WTC11 (cell line): Measurements from ENCODE around the gene PIGR. TPM values are rescaled to one million over a fixed set of nuclear protein-coding genes. Genes with fewer than 3 reads are reported as not detected.

Experiments used
- ATAC-seq: fragments of 200-7000 bp; cut with Tn5 transposase; 2 replicates; pipeline ENCODE4 v1.10.0; 2021; ENCODE audit warnings: mild to moderate bottlenecking, moderate library complexity
- CTCF ChIA-PET: fragments of 300-600 bp; sonication (Branson Sonifier 250); formaldehyde crosslinking; loops from one replicate; lab custom pipeline; 2021; ENCODE audit warnings: antibody characterized with exemption; lab: Charles Lee
- POLR2A ChIA-PET: fragments of 350-600 bp; sonication (Branson Sonifier 250); formaldehyde crosslinking; loops from one replicate; lab custom pipeline; 2021; ENCODE audit warnings: antibody characterized with exemption; lab: Charles Lee
- DNase-seq: peaks from one replicate; pipeline ENCODE4 v3.0.0; 2021; ENCODE audit warnings: low spot score
- H3K27ac Mint-ChIP-seq: 2 replicates; pipeline ENCODE4 v1.8.0; 2021; ENCODE audit warnings: mixed read lengths
- H3K27me3 Mint-ChIP-seq: 2 replicates; pipeline ENCODE4 v1.8.0; 2021; ENCODE audit warnings: low read depth, mild to moderate bottlenecking, moderate library complexity, mixed read lengths
- H3K36me3 Mint-ChIP-seq: 2 replicates; pipeline ENCODE4 v1.8.0; 2021; ENCODE audit warnings: mixed read lengths
- H3K4me1 Mint-ChIP-seq: 2 replicates; pipeline ENCODE4 v1.8.0; 2022; ENCODE audit warnings: mixed read lengths
- H3K4me3 Mint-ChIP-seq: 2 replicates; pipeline ENCODE4 v1.8.0; 2021; ENCODE audit warnings: mild to moderate bottlenecking, moderate library complexity, mixed read lengths
- H3K9me3 Mint-ChIP-seq: 2 replicates; pipeline ENCODE4 v1.8.0; 2021; ENCODE audit warnings: mixed read lengths
- AFF4 ChIP-seq: sonication (generic); formaldehyde crosslinking; IDR thresholded peaks from 2 replicates; pipeline ENCODE4 v1.8.1; 2023; ENCODE audit warnings: mild to moderate bottlenecking, missing genetic modification reagents, borderline replicate concordance
- ATF1 ChIP-seq: sonication (generic); formaldehyde crosslinking; IDR thresholded peaks from 2 replicates; pipeline ENCODE4 v1.8.1; 2023; ENCODE audit warnings: mild to moderate bottlenecking, moderate library complexity, missing genetic modification reagents
- ATF6 ChIP-seq: sonication (generic); formaldehyde crosslinking; IDR thresholded peaks from 2 replicates; pipeline ENCODE4 v1.8.1; 2023; ENCODE audit warnings: mild to moderate bottlenecking, missing genetic modification reagents
- CDX4 ChIP-seq: fragments of 250-450 bp; sonication (Bioruptor Pico); IDR thresholded peaks from 2 replicates; pipeline ENCODE4 v1.9.0; 2021; ENCODE audit warnings: moderate library complexity, mild to moderate bottlenecking, inconsistent platforms, borderline replicate concordance
- E2F1 ChIP-seq: sonication (generic); formaldehyde crosslinking; IDR thresholded peaks from 2 replicates; pipeline ENCODE4 v1.8.0; 2022; ENCODE audit warnings: mild to moderate bottlenecking, missing genetic modification reagents
- E2F4 ChIP-seq: sonication (generic); formaldehyde crosslinking; IDR thresholded peaks from 2 replicates; pipeline ENCODE4 v1.8.1; 2022; ENCODE audit warnings: low read depth, mild to moderate bottlenecking, moderate library complexity, missing genetic modification reagents, borderline replicate concordance
- ESRRA ChIP-seq: sonication (generic); formaldehyde crosslinking; IDR thresholded peaks from 2 replicates; pipeline ENCODE4 v1.8.1; 2022; ENCODE audit warnings: mild to moderate bottlenecking, missing genetic modification reagents, borderline replicate concordance
- FOXJ3 ChIP-seq: sonication (generic); formaldehyde crosslinking; IDR thresholded peaks from 2 replicates; pipeline ENCODE4 v1.9.0; 2021; ENCODE audit warnings: missing genetic modification reagents, mild to moderate bottlenecking, borderline replicate concordance
- HMGA2 ChIP-seq: fragments of 250-450 bp; sonication (Bioruptor Pico); IDR thresholded peaks from 2 replicates; pipeline ENCODE4 v1.4.0; 2021; ENCODE audit warnings: mild to moderate bottlenecking, moderate library complexity
- HMGXB4 ChIP-seq: sonication (generic); formaldehyde crosslinking; IDR thresholded peaks from 2 replicates; pipeline ENCODE4 v1.8.1; 2023; ENCODE audit warnings: mild to moderate bottlenecking, moderate library complexity, missing genetic modification reagents
- JUN ChIP-seq: sonication (generic); formaldehyde crosslinking; IDR thresholded peaks from 2 replicates; pipeline ENCODE4 v1.8.0; 2023; ENCODE audit warnings: mild to moderate bottlenecking, missing genetic modification reagents
- NFATC4 ChIP-seq: fragments of 250-450 bp; sonication (Bioruptor Pico); IDR thresholded peaks from 2 replicates; pipeline ENCODE4 v1.9.0; 2021; ENCODE audit warnings: mild to moderate bottlenecking
- NFE2L1 ChIP-seq: sonication (generic); formaldehyde crosslinking; IDR thresholded peaks from 2 replicates; pipeline ENCODE4 v1.8.1; 2023; ENCODE audit warnings: missing genetic modification reagents
- PRDM15 ChIP-seq: sonication (generic); formaldehyde crosslinking; IDR thresholded peaks from 2 replicates; pipeline ENCODE4 v1.8.0; 2022; ENCODE audit warnings: missing genetic modification reagents
- RELA ChIP-seq: sonication (generic); formaldehyde crosslinking; IDR thresholded peaks from 2 replicates; pipeline ENCODE4 v1.8.1; 2022; ENCODE audit warnings: missing genetic modification reagents, mild to moderate bottlenecking, borderline replicate concordance
- SMAD3 ChIP-seq: sonication (generic); formaldehyde crosslinking; IDR thresholded peaks from 2 replicates; pipeline ENCODE4 v1.8.0; 2022; ENCODE audit warnings: missing genetic modification reagents, mild to moderate bottlenecking, borderline replicate concordance
- SOX15 ChIP-seq: fragments of 250-450 bp; sonication (Bioruptor Pico); IDR thresholded peaks from 2 replicates; pipeline ENCODE4 v1.9.0; 2021; ENCODE audit warnings: mild to moderate bottlenecking
- SP1 ChIP-seq: sonication (generic); formaldehyde crosslinking; conservative IDR thresholded peaks from 2 replicates; pipeline ENCODE4 v1.8.1; 2022; ENCODE audit warnings: missing genetic modification reagents
- TCF7 ChIP-seq: sonication (generic); formaldehyde crosslinking; IDR thresholded peaks from 2 replicates; pipeline ENCODE4 v1.8.0; 2022; ENCODE audit warnings: mild to moderate bottlenecking, low read depth, missing genetic modification reagents, moderate library complexity
- ZNF317 ChIP-seq: sonication (generic); formaldehyde crosslinking; IDR thresholded peaks from 2 replicates; pipeline ENCODE4 v1.8.1; 2023; ENCODE audit warnings: low read depth, mild to moderate bottlenecking, moderate library complexity, missing genetic modification reagents, borderline replicate concordance
- ZNF671 ChIP-seq: fragments of 250-450 bp; sonication (Bioruptor Pico); IDR thresholded peaks from 2 replicates; pipeline ENCODE4 v1.8.0; 2021; ENCODE audit warnings: mild to moderate bottlenecking
- total RNA-seq: library from RNA; stranded (reverse); gene quantifications from 3 replicates; pipeline ENCODE4 v1.2.3, GENCODE V29; 2021

PIGR gene
- total RNA-seq, 1 experiment from 2014 or later: 1.9 TPM

GRCh38 chr1:206916000-206916709, 30.1 kb downstream of the PIGR start (continued):
- TF ChIP-seq ATF6 (CRISPR knock-in tag) (no peak), SOX15 (no peak), CDX4 (CRISPR knock-in tag) (no peak), SMAD3 (CRISPR knock-in tag) (no peak), ZNF317 (CRISPR knock-in tag) (no peak), ESRRA (CRISPR knock-in tag) (no peak), ZNF671 (CRISPR knock-in tag) (no peak), AFF4 (no peak)

GRCh38 chr1:206915030-206915735, 31.1 kb downstream of the PIGR start:
- H3K27me3 Mint-ChIP-seq: peaks cover 18% of the 10 kb centered on the region
- ChIA-PET CTCF (interaction anchor here (0.7 kb wide), 2 partner anchors 223 to 408 kb away, joined by 3 read pairs; partner anchors contain the start of gene RASSF5), POLR2A (interaction anchor here (0.7 kb wide), 1 partner anchor 180 kb away, joined by 10 read pairs; no protein-coding TSS in a partner anchor)
- no peak for DNase-seq
- H3K4me3 Mint-ChIP-seq: no peak overlapping the region
- H3K27ac Mint-ChIP-seq: no peak overlapping the region
- no peak for ATAC-seq
- H3K4me1 Mint-ChIP-seq: no peaks in the 10 kb centered on the region
- H3K9me3 Mint-ChIP-seq: no peaks in the 10 kb centered on the region
- no peaks in the 10 kb centered on the region for H3K36me3 Mint-ChIP-seq
- TF ChIP-seq TCF7 (CRISPR knock-in tag) (no peak), JUN (CRISPR knock-in tag) (no peak), E2F1 (no peak), NFATC4 (no peak), E2F4 (CRISPR knock-in tag) (no peak), NFE2L1 (CRISPR knock-in tag) (no peak), ATF1 (CRISPR knock-in tag) (no peak), HMGXB4 (CRISPR knock-in tag) (no peak), HMGA2 (CRISPR knock-in tag) (no peak), PRDM15 (CRISPR knock-in tag) (no peak), RELA (no peak), SP1 (CRISPR knock-in tag) (no peak), FOXJ3 (no peak)
